ENCODE measurements around the gene RAB1B. TPM values are rescaled to one million over a fixed set of nuclear protein-coding genes. Genes with fewer than 3 reads are reported as not detected.
A peak's percentile ranks its signal among the peaks of the same experiment; 100 is the strongest.

The RAB1B gene
- total and polyA plus RNA-seq, 7 donors = 120 to 163 (median 130) TPM

DNA sequence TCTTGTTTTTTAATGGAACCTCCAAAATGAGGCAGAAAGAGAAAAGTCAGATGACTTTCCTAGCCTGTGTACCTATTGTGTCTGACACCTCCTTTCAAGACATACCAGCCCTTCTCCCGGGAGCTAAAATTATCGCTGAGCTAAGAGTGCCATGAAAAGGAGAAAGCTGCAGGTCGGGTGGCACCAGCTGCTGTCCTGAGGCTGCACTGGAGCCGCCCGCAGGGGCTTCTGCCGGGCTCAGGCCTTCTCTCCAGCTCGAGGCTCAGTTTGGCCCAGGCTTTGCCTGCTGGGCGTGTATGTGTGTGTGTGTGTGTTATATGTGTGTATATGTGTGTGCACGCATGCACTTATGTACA, 27.7 kb upstream of the RAB1B start:
- no peak for DNase-seq
- no peaks in the 10 kb centered on the region for H3K27me3 ChIP-seq (ENCODE audit: insufficient read depth in 3 of 3, low read length in 2 of 3)
- H3K4me3 ChIP-seq = no peak overlapping the region
- H3K27ac ChIP-seq = peak overlapping the region; percentile 68
- H3K4me1 ChIP-seq = peaks cover 13% of the 10 kb centered on the region
- H3K9me3 ChIP-seq = no peaks in the 10 kb centered on the region
- TF ChIP-seq, protein P1, sequence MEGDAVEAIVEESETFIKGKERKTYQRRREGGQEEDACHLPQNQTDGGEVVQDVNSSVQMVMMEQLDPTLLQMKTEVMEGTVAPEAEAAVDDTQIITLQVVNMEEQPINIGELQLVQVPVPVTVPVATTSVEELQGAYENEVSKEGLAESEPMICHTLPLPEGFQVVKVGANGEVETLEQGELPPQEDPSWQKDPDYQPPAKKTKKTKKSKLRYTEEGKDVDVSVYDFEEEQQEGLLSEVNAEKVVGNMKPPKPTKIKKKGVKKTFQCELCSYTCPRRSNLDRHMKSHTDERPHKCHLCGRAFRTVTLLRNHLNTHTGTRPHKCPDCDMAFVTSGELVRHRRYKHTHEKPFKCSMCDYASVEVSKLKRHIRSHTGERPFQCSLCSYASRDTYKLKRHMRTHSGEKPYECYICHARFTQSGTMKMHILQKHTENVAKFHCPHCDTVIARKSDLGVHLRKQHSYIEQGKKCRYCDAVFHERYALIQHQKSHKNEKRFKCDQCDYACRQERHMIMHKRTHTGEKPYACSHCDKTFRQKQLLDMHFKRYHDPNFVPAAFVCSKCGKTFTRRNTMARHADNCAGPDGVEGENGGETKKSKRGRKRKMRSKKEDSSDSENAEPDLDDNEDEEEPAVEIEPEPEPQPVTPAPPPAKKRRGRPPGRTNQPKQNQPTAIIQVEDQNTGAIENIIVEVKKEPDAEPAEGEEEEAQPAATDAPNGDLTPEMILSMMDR (IDR thresholded peaks at IDR 0.05) = no peak
- peaks cover 0 to 49% of the 10 kb centered on the region in 2 donors for H3K36me3 ChIP-seq (ENCODE audit: insufficient read depth in 1 of 2, low read depth in 1 of 2)
- WGBS, 3 donors = 44 to 70% (median 45%) methylated on average over 9 of the region's 9 CpGs
- ATAC-seq = peak; percentile 66 to 95 (median 83)
- intact Hi-C loops (cut with DNase I) = no loop called here

DNA sequence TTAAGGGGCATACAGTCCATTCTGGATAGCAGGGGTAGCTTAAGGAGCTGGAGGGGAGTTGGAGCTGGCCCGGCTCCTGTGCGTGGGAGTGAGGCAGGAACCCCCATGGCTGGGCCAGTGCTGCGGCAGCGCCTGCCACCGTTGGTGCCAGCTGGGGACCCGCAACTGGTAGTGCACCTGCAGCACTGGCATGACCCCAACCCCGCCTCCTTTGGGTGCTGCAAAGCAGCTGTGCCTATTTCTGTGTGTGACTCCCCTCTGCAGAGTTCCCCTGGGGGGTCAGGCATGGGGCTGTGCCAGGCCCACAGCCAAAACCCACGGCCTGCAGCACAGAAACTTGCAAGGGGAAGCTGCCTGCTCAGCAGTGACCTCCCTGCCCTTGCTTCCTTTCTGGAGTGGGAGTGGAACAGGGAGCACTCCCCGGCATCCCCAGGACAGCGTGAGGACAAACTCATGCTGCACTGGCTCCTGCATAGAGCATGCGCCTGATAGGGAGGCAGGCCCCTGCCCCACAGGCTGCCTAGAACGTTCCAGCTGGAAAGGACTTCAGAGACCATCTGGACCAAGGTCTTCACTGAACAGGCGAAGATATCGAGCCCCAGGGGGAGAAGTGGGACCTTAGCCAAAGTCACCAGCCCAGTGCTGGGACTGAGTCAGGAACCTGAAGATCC, 26.2 kb upstream of the RAB1B start:
- intact Hi-C loops (cut with DNase I) = no loop called here
- H3K27ac ChIP-seq = no peak overlapping the region
- no peaks in the 10 kb centered on the region for H3K9me3 ChIP-seq
- WGBS, 3 donors = 66 to 71% (median 70%) methylated on average over 12 to 14 of the region's 14 CpGs
- no peak overlapping the region for H3K4me3 ChIP-seq
- no peak for ATAC-seq
- H3K4me1 ChIP-seq = peaks cover 13% of the 10 kb centered on the region
- no peaks in the 10 kb centered on the region for H3K27me3 ChIP-seq (ENCODE audit: insufficient read depth in 3 of 3, low read length in 2 of 3)
- no peak for DNase-seq
- TF ChIP-seq, protein P1 (IDR thresholded peaks at IDR 0.05) = no peak
- H3K36me3 ChIP-seq (ENCODE audit: insufficient read depth in 1 of 2, low read depth in 1 of 2) = peaks cover 0 to 39% of the 10 kb centered on the region in 2 donors

DNA sequence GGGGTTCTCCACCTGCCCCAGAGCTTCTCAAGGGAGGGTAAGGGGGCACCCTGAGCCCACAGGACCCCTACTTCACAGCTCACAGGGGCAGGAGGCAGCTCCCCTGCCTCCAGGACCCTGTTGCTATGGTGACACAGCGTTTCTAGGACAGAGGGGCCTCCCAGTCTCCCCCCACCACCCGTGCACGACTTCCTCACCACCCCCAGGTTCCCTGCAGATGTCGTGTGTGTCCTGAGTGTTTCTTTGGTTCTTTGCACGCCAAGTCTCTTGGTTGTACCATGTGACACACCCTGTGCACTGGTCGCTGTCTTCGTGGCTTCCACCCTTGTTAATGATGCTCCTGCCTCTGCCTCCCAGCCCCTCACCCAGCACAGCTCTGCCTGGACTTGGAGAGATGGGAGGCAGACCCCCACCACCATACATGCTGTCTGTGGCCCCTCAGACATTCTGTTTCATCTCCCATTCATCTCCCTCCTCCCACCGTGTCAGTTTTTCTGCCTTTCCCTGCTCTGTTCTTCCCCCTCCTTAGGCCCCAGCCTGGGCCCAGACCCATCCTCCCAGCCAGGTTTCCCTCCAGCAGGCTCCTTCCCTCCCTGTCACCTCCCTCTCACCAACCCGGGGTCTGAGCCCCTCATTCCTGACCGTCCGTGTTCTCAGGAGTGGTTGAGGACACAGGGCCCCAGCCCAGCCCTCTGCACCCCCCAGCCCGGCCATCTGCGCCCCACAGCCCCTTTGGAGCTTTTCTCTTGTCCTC, 24.5 kb upstream of the RAB1B start:
- Histone ChIP-seq H3K27me3 (ENCODE audit: insufficient read depth in 3 of 3, low read length in 2 of 3) (no peaks in the 10 kb centered on the region), H3K4me3 (no peak overlapping the region), H3K4me1 (peaks cover 13% of the 10 kb centered on the region), H3K36me3 (ENCODE audit: insufficient read depth in 1 of 2, low read depth in 1 of 2) (peaks cover 0 to 22% of the 10 kb centered on the region in 2 donors), H3K9me3 (no peaks in the 10 kb centered on the region), H3K27ac (no peak overlapping the region)
- DNase-seq (no peak), ATAC-seq (no peak)
- TF ChIP-seq, protein P1 (IDR thresholded peaks at IDR 0.05) = no peak
- intact Hi-C loops (cut with DNase I) = no loop called here
- 80 to 83% (median 80%) methylated on average over 13 of the region's 13 CpGs for WGBS, 3 donors

DNA sequence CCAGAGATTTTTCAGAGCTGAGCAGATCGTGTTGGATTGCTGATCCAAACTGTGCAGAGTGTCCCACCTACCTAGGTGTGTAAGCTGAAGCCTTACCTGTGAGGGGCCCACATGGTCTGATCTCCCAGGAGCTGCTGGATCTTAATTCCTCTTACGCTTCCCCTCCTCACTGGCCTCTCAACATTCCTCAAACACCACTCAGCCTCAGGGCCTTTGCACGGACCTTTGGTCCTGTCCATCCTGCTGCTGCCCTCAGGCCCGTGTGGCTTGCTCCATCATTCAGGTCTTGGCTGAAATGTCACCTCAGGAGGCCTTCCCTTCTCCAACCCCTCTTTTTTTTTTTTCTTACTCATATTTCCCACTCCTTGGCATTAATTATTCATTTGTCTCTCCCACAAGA, 21.1 kb upstream of the RAB1B start:
- peaks cover 0 to 7% of the 10 kb centered on the region in 2 donors for H3K36me3 ChIP-seq (ENCODE audit: insufficient read depth in 1 of 2, low read depth in 1 of 2)

More for the DNA sequence above, 21.1 kb upstream of the RAB1B start:
- H3K27me3 ChIP-seq (ENCODE audit: insufficient read depth in 3 of 3, low read length in 2 of 3) = no peaks in the 10 kb centered on the region
- DNase-seq (no peak), ATAC-seq (no peak)
- TF ChIP-seq, protein P1 (IDR thresholded peaks at IDR 0.05) = no peak
- H3K9me3 ChIP-seq = no peaks in the 10 kb centered on the region
- H3K27ac ChIP-seq = no peak overlapping the region
- 87 to 93% (median 90%) methylated on average over 4 of the region's 4 CpGs for WGBS, 3 donors
- intact Hi-C loops (cut with DNase I) = no loop called here
- no peak overlapping the region for H3K4me3 ChIP-seq
- no peaks in the 10 kb centered on the region for H3K4me1 ChIP-seq
